Liver (tissue), 9 donors: Measurements from ENCODE around the gene ATOH1. TPM values are rescaled to one million over a fixed set of nuclear protein-coding genes. Genes with fewer than 3 reads are reported as not detected.

ENCODE experiments used
- DNase-seq: peaks from one replicate; pipeline ENCODE4 v3.0.0-alpha.2; 2017; ENCODE audit warnings: low spot score
- H3K27ac ChIP-seq, 2 donors: one replicate each; pipeline ENCODE4 v1.7.0; 2013; ENCODE audit warnings: inconsistent platforms in 2 of 2, low read length in 2 of 2, control low read depth in 1 of 2, low read depth in 1 of 2, mild to moderate bottlenecking in 1 of 2
- H3K27me3 ChIP-seq, 4 donors: one replicate each; pipeline versions ENCODE4 v1.6.1 to v1.7.0; 2013; ENCODE audit warnings: low read length in 3 of 4, inconsistent platforms in 1 of 4, mild to moderate bottlenecking in 1 of 4, moderate library complexity in 1 of 4; ENCODE audit not compliant: control insufficient read depth in 4 of 4, insufficient read depth in 4 of 4
- H3K36me3 ChIP-seq, 4 donors: one replicate each; pipeline versions ENCODE4 v1.6.1 to v1.7.0; 2013; ENCODE audit warnings: low read length in 3 of 4, mild to moderate bottlenecking in 3 of 4, low read depth in 1 of 4, moderate library complexity in 1 of 4; ENCODE audit not compliant: control insufficient read depth in 4 of 4, insufficient read depth in 3 of 4
- H3K4me1 ChIP-seq, 4 donors: one replicate each; pipeline versions ENCODE4 v1.6.1 to v1.7.0; 2013; ENCODE audit warnings: low read length in 3 of 4, mild to moderate bottlenecking in 3 of 4, moderate library complexity in 1 of 4; ENCODE audit not compliant: control insufficient read depth in 4 of 4, insufficient read depth in 4 of 4
- H3K4me3 ChIP-seq, 3 donors: one replicate each; pipeline versions ENCODE4 v1.6.1 to v1.7.0; 2013; ENCODE audit warnings: low read length in 3 of 3, control low read depth in 1 of 3, low read depth in 1 of 3, mild to moderate bottlenecking in 1 of 3
- H3K9ac ChIP-seq, 2 donors: one replicate each; pipeline ENCODE4 v1.7.0; 2013; ENCODE audit warnings: low read length in 2 of 2, mild to moderate bottlenecking in 2 of 2, moderate library complexity in 2 of 2, control low read depth in 1 of 2, low read depth in 1 of 2
- H3K9me3 ChIP-seq, 4 donors: one replicate each; pipeline versions ENCODE4 v1.6.1 to v1.7.0; 2013; ENCODE audit warnings: low read length in 3 of 4; ENCODE audit not compliant: control insufficient read depth in 4 of 4
- EGR1 ChIP-seq, 2 donors: IDR thresholded peaks; 2 replicates each; pipeline ENCODE4 v1.6.1; 2016 to 2018; ENCODE audit warnings: antibody characterized with exemption in 2 of 2, low read depth in 2 of 2
- FOXA1 ChIP-seq: IDR thresholded peaks from 2 replicates; pipeline ENCODE4 v1.6.1; 2016; ENCODE audit warnings: antibody characterized with exemption
- FOXA2 ChIP-seq: IDR thresholded peaks from 2 replicates; pipeline ENCODE4 v1.6.1; 2016; ENCODE audit warnings: antibody characterized with exemption
- GABPA ChIP-seq, 2 donors: IDR thresholded peaks in 1 of 2; conservative IDR thresholded peaks in 1 of 2; 2 replicates each; pipeline ENCODE4 v1.6.1; 2016; ENCODE audit warnings: antibody characterized with exemption in 2 of 2, mild to moderate bottlenecking in 1 of 2, moderate library complexity in 1 of 2
- HNF4A ChIP-seq, 2 donors: conservative IDR thresholded peaks; 2 replicates each; pipeline ENCODE4 v1.6.1; 2016; ENCODE audit warnings: antibody characterized with exemption in 2 of 2, mild to moderate bottlenecking in 2 of 2
- HNF4G ChIP-seq: IDR thresholded peaks from 2 replicates; pipeline ENCODE4 v1.6.1; 2016; ENCODE audit warnings: antibody characterized with exemption
- JUND ChIP-seq, 2 donors: IDR thresholded peaks; 2 replicates each; pipeline ENCODE4 v1.6.1; 2016; ENCODE audit warnings: antibody characterized with exemption in 2 of 2
- NR2F2 ChIP-seq: IDR thresholded peaks from 2 replicates; pipeline ENCODE4 v1.6.1; 2016; ENCODE audit warnings: antibody characterized with exemption
- RAD21 ChIP-seq, 2 donors: IDR thresholded peaks; 2 replicates each; pipeline ENCODE4 v1.6.1; 2016; ENCODE audit warnings: antibody characterized with exemption in 2 of 2, mild to moderate bottlenecking in 2 of 2
- RXRA ChIP-seq, 2 donors: IDR thresholded peaks; 2 replicates each; pipeline ENCODE4 v1.6.1; 2017 to 2018; ENCODE audit warnings: antibody characterized with exemption in 2 of 2, mild to moderate bottlenecking in 1 of 2
- SP1 ChIP-seq: IDR thresholded peaks from 2 replicates; pipeline ENCODE4 v1.6.1; 2018; ENCODE audit warnings: antibody characterized with exemption, mild to moderate bottlenecking
- TAF1 ChIP-seq: conservative IDR thresholded peaks from 2 replicates; pipeline ENCODE4 v1.6.1; 2016; ENCODE audit warnings: antibody characterized with exemption, mild to moderate bottlenecking
- YY1 ChIP-seq: IDR thresholded peaks from 2 replicates; pipeline ENCODE4 v1.6.1; 2016; ENCODE audit warnings: antibody characterized with exemption, mild to moderate bottlenecking
- WGBS: extraction: QIAGEN DNeasy Blood & Tissue Kit; methylation state at CpG from one replicate; pipeline ENCODE4 v1.1.7; 2013; 5-methylcytosine and 5-hydroxymethylcytosine counted together
- polyA plus RNA-seq, 2 donors: library from polyadenylated mRNA; stranded (reverse) in 1 of 2; unstranded in 1 of 2; fragments of 200-250 nt in 1 of 2; fragments of >200 nt in 1 of 2; fragmentation: Nextera tagmentation in 1 of 2; extraction: Ambion mirVana in 1 of 2; gene quantifications; one replicate each; pipeline versions ENCODE4 v1.2.1 to v1.2.3, GENCODE V29; 2013 to 2015
- total RNA-seq, 2 donors: library from RNA; depleted of rRNA; stranded (reverse); fragments of >200 nt; gene quantifications; one replicate each; pipeline ENCODE4 v1.2.3, GENCODE V29; 2014
- TF ChIP-seq, protein P1 (sequence below): IDR thresholded peaks from 2 replicates; pipeline ENCODE4 v1.6.1; 2016; ENCODE audit warnings: antibody characterized with exemption
- TF ChIP-seq, protein P2 (sequence below): fragments of 150-350 bp; IDR thresholded peaks from 2 replicates; pipeline ENCODE4 v1.5.1; 2017; ENCODE audit warnings: improper control_type of control experiment, low read depth, low read length; ENCODE audit not compliant: missing input control
- TF ChIP-seq, protein P3 (sequence below): IDR thresholded peaks from 2 replicates; pipeline ENCODE4 v1.6.1; 2016; ENCODE audit warnings: antibody characterized with exemption, mild to moderate bottlenecking
- TF ChIP-seq, protein P4 (sequence below): IDR thresholded peaks from 2 replicates; pipeline ENCODE4 v1.6.1; 2016; ENCODE audit warnings: antibody characterized with exemption
- TF ChIP-seq, protein P5 (sequence below): IDR thresholded peaks from 2 replicates; pipeline ENCODE4 v1.6.1; 2016; ENCODE audit warnings: antibody characterized with exemption
- donor health status: healthy.
- donor health status: healthy.
- donor health status: healthy.
- donor health status: healthy.
- donor health status: healthy.

Gene ATOH1
- total and polyA plus RNA-seq, 4 donors = not detected

DNA sequence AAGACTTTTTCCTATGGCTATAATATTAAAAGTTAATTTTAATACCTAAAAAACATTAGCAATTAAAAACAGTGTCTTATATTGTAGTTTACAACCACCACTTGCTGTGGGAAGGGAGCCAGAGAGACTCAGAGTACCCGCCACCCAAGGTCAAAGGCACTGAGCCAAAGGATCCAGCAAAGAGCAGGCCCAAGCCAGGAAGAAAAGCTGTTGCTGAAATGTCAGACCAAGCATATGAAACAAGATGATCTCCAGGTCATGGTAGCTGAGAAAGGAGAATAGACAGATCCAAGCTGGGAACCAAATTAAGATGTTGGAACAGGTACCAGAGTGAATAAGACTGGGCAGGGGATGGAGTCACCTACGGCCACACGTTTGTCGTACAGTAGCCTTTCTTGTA, 18.8 kb upstream of the ATOH1 start (continued):
- TF ChIP-seq FOXA1 (no peak), RXRA (IDR thresholded peaks at IDR 0.05) (no peak), SP1 (no peak), TAF1 (no peak), RAD21 (IDR thresholded peaks at IDR 0.05) (no peak), JUND (IDR thresholded peaks at IDR 0.05) (no peak), FOXA2 (no peak), HNF4G (no peak), GABPA (IDR thresholded peaks at IDR 0.05 in 1 of 2, conservative IDR thresholded peaks at IDR 0.05 in 1 of 2) (no peak), NR2F2 (no peak)
- TF ChIP-seq, protein P1, sequence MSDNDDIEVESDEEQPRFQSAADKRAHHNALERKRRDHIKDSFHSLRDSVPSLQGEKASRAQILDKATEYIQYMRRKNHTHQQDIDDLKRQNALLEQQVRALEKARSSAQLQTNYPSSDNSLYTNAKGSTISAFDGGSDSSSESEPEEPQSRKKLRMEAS = no peak
- TF ChIP-seq, protein P2, sequence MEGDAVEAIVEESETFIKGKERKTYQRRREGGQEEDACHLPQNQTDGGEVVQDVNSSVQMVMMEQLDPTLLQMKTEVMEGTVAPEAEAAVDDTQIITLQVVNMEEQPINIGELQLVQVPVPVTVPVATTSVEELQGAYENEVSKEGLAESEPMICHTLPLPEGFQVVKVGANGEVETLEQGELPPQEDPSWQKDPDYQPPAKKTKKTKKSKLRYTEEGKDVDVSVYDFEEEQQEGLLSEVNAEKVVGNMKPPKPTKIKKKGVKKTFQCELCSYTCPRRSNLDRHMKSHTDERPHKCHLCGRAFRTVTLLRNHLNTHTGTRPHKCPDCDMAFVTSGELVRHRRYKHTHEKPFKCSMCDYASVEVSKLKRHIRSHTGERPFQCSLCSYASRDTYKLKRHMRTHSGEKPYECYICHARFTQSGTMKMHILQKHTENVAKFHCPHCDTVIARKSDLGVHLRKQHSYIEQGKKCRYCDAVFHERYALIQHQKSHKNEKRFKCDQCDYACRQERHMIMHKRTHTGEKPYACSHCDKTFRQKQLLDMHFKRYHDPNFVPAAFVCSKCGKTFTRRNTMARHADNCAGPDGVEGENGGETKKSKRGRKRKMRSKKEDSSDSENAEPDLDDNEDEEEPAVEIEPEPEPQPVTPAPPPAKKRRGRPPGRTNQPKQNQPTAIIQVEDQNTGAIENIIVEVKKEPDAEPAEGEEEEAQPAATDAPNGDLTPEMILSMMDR = no peak

DNA sequence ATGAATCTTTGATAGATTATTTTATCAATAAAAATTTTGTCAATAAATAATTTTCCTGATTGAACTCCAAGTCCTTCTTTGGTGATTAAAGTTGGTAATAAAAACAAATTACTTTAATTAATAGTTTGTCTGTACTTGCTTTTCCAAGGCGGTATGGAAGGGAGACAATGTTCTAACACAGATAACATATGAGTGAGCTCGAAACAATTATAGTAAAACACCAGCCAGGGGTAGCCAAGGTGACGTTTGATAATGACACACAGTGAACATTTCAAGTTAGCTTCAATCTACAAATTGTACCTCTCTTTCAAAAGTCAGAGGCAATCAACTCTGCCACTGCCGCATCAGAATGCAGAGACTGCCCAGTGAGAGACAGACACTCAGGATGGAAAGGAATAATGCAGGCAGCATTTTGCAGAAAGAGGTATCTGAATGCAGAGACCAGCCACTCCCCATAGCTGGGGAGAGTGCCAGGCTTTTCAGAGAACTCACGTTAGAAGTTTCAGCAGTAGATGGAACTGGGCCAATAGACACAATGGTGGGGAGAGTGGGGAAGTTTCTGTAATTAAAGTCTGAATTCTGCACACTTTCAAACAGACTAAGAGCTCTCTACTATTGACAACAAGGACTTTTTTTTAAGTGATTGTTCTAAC, 18.1 kb upstream of the ATOH1 start:
- Histone ChIP-seq H3K27ac (no peak overlapping the region), H3K27me3 (peaks cover 0 to 8% (median 0%) of the 10 kb centered on the region in 4 donors), H3K36me3 (no peaks in the 10 kb centered on the region), H3K4me3 (no peak overlapping the region), H3K9me3 (no peaks in the 10 kb centered on the region), H3K4me1 (no peaks in the 10 kb centered on the region), H3K9ac (no peak overlapping the region)
- DNase-seq = no peak
- WGBS = 43% methylated on average over 5 of the region's 5 CpGs
- TF ChIP-seq RAD21 (IDR thresholded peaks at IDR 0.05) (no peak), GABPA (IDR thresholded peaks at IDR 0.05 in 1 of 2, conservative IDR thresholded peaks at IDR 0.05 in 1 of 2) (no peak), RXRA (IDR thresholded peaks at IDR 0.05) (no peak), FOXA2 (no peak), FOXA1 (no peak), TAF1 (no peak), EGR1 (IDR thresholded peaks at IDR 0.05; ENCODE audit: low read depth in 2 of 2) (no peak), JUND (IDR thresholded peaks at IDR 0.05) (no peak), SP1 (no peak), YY1 (no peak), NR2F2 (no peak), HNF4A (conservative IDR thresholded peaks at IDR 0.05) (no peak), HNF4G (no peak)
- TF ChIP-seq, protein P3, sequence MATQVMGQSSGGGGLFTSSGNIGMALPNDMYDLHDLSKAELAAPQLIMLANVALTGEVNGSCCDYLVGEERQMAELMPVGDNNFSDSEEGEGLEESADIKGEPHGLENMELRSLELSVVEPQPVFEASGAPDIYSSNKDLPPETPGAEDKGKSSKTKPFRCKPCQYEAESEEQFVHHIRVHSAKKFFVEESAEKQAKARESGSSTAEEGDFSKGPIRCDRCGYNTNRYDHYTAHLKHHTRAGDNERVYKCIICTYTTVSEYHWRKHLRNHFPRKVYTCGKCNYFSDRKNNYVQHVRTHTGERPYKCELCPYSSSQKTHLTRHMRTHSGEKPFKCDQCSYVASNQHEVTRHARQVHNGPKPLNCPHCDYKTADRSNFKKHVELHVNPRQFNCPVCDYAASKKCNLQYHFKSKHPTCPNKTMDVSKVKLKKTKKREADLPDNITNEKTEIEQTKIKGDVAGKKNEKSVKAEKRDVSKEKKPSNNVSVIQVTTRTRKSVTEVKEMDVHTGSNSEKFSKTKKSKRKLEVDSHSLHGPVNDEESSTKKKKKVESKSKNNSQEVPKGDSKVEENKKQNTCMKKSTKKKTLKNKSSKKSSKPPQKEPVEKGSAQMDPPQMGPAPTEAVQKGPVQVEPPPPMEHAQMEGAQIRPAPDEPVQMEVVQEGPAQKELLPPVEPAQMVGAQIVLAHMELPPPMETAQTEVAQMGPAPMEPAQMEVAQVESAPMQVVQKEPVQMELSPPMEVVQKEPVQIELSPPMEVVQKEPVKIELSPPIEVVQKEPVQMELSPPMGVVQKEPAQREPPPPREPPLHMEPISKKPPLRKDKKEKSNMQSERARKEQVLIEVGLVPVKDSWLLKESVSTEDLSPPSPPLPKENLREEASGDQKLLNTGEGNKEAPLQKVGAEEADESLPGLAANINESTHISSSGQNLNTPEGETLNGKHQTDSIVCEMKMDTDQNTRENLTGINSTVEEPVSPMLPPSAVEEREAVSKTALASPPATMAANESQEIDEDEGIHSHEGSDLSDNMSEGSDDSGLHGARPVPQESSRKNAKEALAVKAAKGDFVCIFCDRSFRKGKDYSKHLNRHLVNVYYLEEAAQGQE = no peak
- TF ChIP-seq, protein P4, sequence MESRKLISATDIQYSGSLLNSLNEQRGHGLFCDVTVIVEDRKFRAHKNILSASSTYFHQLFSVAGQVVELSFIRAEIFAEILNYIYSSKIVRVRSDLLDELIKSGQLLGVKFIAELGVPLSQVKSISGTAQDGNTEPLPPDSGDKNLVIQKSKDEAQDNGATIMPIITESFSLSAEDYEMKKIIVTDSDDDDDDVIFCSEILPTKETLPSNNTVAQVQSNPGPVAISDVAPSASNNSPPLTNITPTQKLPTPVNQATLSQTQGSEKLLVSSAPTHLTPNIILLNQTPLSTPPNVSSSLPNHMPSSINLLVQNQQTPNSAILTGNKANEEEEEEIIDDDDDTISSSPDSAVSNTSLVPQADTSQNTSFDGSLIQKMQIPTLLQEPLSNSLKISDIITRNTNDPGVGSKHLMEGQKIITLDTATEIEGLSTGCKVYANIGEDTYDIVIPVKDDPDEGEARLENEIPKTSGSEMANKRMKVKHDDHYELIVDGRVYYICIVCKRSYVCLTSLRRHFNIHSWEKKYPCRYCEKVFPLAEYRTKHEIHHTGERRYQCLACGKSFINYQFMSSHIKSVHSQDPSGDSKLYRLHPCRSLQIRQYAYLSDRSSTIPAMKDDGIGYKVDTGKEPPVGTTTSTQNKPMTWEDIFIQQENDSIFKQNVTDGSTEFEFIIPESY = no peak
- TF ChIP-seq, protein P1 = no peak
- TF ChIP-seq, protein P2 = no peak
- TF ChIP-seq, protein P5, sequence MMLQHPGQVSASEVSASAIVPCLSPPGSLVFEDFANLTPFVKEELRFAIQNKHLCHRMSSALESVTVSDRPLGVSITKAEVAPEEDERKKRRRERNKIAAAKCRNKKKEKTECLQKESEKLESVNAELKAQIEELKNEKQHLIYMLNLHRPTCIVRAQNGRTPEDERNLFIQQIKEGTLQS = no peak
